ENCODE data around the gene S100A2.
"Not testable (repeated sequence)": the region's sequence is repeated elsewhere in the genome, so short reads cannot be mapped to it uniquely, and the experiment has no call there.

S100A2 gene

DNA sequence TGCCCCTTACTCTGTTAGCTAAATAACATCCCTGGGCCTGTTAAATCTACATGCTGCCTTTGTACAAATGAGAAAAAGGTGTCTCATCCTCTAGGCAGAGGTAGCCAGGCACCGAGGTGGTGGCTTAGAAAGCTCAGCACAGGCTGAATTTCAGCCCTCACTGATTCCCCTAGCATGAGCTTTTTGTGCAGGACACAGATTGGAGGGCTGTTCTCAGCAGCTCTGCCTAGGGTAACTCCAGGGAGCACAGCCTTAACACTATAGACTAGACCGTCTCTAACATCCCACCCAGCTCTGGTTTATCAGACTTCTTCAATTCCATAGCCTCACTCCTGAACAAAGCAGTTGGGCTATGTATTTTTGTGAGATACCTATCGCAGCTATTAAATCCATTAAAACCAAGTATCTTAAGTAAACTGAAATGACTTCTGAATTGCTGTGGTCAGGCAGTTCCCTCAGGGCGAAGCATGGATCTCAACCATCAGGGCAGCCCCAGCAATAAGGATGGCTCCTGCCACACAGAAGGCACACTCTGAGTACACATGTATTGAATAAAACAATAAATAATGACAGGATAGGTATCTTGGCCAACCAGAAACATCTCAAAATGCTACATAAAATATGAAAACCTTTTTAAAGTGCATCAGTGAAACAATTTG is 44.7 kb downstream of the S100A2 start:
- DNase-seq (ENCODE audit: low read depth), result no peak
- H3K4me3 ChIP-seq (replicated peaks; ENCODE audit: low read depth, low read length), result no peak overlapping the region
- TF ChIP-seq, protein P1, sequence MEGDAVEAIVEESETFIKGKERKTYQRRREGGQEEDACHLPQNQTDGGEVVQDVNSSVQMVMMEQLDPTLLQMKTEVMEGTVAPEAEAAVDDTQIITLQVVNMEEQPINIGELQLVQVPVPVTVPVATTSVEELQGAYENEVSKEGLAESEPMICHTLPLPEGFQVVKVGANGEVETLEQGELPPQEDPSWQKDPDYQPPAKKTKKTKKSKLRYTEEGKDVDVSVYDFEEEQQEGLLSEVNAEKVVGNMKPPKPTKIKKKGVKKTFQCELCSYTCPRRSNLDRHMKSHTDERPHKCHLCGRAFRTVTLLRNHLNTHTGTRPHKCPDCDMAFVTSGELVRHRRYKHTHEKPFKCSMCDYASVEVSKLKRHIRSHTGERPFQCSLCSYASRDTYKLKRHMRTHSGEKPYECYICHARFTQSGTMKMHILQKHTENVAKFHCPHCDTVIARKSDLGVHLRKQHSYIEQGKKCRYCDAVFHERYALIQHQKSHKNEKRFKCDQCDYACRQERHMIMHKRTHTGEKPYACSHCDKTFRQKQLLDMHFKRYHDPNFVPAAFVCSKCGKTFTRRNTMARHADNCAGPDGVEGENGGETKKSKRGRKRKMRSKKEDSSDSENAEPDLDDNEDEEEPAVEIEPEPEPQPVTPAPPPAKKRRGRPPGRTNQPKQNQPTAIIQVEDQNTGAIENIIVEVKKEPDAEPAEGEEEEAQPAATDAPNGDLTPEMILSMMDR (IDR thresholded peaks at IDR 0.05; ENCODE audit: low read length, missing control alignments), result no peak

DNA sequence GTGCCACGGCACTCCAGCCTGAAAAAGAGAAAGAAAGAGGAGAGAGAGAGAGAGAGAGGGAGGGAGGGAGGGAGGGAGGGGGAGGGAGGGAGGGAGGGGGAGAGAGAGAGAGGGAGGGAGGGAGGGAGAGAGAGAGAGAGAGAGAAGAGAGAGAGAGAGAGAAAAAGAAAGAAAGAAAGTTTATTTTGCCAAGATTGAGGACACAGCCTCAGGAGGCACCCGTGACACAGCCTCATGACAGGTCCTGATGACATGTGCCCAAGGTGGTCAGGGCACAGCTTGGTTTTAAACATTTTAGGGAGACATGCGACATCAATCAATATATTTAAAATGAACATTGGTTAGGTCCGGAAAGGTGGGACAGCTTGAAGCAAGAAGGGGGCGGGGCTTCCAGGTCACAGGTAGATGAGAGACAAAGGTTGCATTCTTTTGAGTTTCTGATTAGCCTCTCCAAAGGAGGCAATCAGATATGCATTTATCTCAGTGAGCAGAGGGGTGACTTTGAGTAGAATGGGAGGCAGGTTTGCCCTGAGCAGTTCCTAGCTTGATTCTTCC is 45.4 kb downstream of the S100A2 start:
- not testable (repeated sequence) for DNase-seq (ENCODE audit: low read depth); H3K4me3 ChIP-seq (replicated peaks; ENCODE audit: low read depth, low read length)

DNA sequence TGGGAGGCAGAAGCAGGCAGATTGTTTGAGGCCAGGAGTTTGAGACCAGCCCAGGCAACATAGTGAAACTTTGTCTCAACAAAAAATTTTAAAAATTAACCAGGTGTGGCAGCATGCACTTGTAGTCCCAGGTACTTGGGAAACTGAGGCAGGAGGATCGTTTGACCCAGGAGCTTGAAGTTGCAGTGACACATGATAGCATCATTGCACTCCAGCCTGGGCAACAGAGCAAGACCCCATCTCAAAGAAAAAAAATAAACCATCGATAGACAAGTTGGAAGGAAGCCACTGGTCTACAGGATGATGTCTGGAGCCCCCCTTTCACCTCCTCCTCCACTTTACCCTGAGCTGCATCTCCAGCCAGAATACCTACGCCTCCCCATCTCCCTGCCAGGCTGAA is 46.4 kb downstream of the S100A2 start:
- H3K4me3 ChIP-seq (replicated peaks; ENCODE audit: low read depth, low read length), result no peak overlapping the region
- no peak for DNase-seq (ENCODE audit: low read depth)
- TF ChIP-seq, protein P1 (IDR thresholded peaks at IDR 0.05; ENCODE audit: low read length, missing control alignments), result no peak

DNA sequence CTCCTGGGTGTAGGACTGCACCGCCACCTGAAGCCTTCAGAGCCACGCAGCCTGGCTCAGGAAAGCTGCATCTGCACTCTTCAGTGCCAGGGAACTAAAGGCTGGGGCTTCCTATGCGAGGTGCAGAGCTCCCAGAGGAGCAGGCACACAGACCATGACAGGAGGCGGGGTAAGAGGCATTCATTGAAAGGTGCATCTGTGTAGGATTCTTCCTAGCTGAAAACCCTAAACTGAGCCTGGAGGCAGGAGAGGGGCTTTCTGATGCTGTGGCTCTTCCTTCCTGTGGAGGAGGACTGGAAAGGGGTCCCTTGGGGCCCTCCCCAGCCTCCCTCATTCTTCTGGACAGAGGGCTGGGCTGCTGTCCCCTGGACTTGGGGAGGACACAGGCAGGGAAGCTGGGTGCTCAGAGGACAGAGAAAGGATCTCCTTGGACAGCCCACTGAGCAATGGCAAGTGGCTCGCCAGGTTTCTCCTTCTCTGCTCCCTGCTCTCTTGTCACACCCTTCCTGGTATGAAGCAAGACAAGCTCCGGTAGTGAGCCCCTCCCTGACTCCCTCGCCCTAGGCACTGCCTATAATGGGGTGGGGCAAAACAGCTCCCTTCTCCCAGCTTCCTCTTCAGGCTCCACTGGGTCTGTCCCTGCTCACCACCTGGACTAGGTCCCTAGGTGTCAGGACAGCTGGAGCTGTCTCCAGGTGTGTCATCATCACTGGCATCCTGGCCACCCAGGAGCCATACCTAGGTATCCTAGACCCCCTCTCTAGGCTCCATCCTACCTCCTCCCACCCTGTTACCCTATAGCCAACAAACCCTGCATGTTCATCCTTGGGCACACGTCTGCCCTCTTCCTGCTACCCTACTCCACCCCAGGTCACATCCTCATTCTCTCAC is 49.9 kb downstream of the S100A2 start:
- TF ChIP-seq, protein P1 (IDR thresholded peaks at IDR 0.05; ENCODE audit: low read length, missing control alignments), result no peak
- no peak for DNase-seq (ENCODE audit: low read depth)
- no peak overlapping the region for H3K4me3 ChIP-seq (replicated peaks; ENCODE audit: low read depth, low read length)

DNA sequence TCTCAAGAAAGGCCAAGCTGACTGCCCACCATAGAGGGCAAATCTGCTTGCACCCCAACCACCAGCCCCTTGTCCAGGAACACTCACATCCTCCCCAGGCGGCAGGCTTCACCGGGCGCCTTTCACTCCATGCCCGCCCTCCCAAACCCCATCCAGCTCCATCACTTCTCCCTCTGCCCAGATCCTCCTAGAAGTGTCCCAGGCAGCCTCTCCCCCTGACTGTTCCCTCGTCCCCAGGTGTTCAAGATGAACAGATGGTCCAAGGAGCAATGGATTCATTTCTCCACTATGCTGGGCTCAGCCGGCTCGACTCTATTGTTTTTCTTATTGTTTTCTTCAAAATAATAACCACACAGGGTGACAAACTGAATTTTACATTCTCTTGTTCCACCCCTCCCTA is 52.0 kb downstream of the S100A2 start:
- no peak overlapping the region for H3K4me3 ChIP-seq (replicated peaks; ENCODE audit: low read depth, low read length)
- TF ChIP-seq, protein P1 (IDR thresholded peaks at IDR 0.05; ENCODE audit: low read length, missing control alignments), result no peak
- no peak for DNase-seq (ENCODE audit: low read depth)

DNA sequence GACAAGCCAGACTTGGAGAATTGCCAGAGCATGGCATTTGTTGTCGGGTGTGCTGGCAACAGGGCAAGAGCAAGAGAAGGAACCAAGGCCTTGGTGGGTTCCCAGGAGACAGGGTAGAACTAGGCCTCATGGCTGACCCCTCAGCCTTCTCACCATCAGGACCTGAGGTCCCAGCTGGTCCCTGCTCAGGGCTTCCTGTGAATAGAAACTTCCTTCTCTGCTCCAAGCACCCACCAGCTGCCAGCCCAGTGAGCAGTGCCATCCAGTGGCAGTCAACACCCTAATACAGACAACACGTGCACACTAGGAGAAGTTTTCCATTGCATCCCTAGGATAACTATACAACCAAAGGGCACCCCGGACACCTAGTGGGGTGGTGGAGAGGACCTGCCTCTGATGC is 52.6 kb downstream of the S100A2 start:
- no peak overlapping the region for H3K4me3 ChIP-seq (replicated peaks; ENCODE audit: low read depth, low read length)
- DNase-seq (ENCODE audit: low read depth), result no peak
- TF ChIP-seq, protein P1 (IDR thresholded peaks at IDR 0.05; ENCODE audit: low read length, missing control alignments), result no peak
